Fibroblast of lung (primary cell): ENCODE measurements around the gene CYP3A5. TPM values are rescaled to one million over a fixed set of nuclear protein-coding genes. Genes with fewer than 3 reads are reported as not detected.
"Not testable (repeated sequence)": the region's sequence is repeated elsewhere in the genome, so short reads cannot be mapped to it uniquely, and the experiment has no call there.

Experiments
- DNase-seq, 2 donors: peaks; one replicate each; pipeline versions ENCODE4 v3.0.0 to v3.0.0-alpha.2; 2010; ENCODE audit warnings: low read depth in 2 of 2
- H2AFZ ChIP-seq: 2 replicates; pipeline ENCODE4 v1.5.1; 2012; ENCODE audit warnings: low read length, control low read depth, inconsistent platforms
- H3K27ac ChIP-seq: 2 replicates; pipeline ENCODE4 v1.5.1; 2011; ENCODE audit warnings: low read length, control low read depth; ENCODE audit not compliant: insufficient read depth
- H3K27me3 ChIP-seq: 2 replicates; pipeline ENCODE4 v1.5.1; 2011; ENCODE audit warnings: mild to moderate bottlenecking, low read length; ENCODE audit not compliant: control insufficient read depth, insufficient read depth
- H3K36me3 ChIP-seq: 2 replicates; pipeline ENCODE4 v1.5.1; 2011; ENCODE audit warnings: low read length; ENCODE audit not compliant: control insufficient read depth, insufficient read depth
- H3K4me1 ChIP-seq: 2 replicates; pipeline ENCODE4 v1.5.1; 2011; ENCODE audit warnings: low read length; ENCODE audit not compliant: control insufficient read depth, insufficient read depth; ENCODE audit errors: extremely low read depth
- H3K4me2 ChIP-seq: 2 replicates; pipeline ENCODE4 v1.5.1; 2011; ENCODE audit warnings: low read length, control low read depth; ENCODE audit not compliant: insufficient read depth; ENCODE audit errors: extremely low read depth
- H3K4me3 ChIP-seq, 4 experiments: fragments of 200-600 bp in 1 of 4; sonication (generic) in 1 of 4; replicated peaks in 1 of 4; 2 replicates each; pipeline ENCODE4 v1.5.1; 2011 to 2016; ENCODE audit warnings: low read length in 4 of 4, low read depth in 3 of 4, mild to moderate bottlenecking in 3 of 4, control low read depth in 2 of 4, inconsistent platforms in 1 of 4, mixed read lengths in 1 of 4; ENCODE audit not compliant: insufficient read depth in 1 of 4; ENCODE audit errors: control extremely low read depth in 1 of 4
- H3K79me2 ChIP-seq: 2 replicates; pipeline ENCODE4 v1.5.1; 2012; ENCODE audit warnings: mild to moderate bottlenecking, low read length, inconsistent platforms; ENCODE audit not compliant: control insufficient read depth, insufficient read depth
- H3K9ac ChIP-seq: 2 replicates; pipeline ENCODE4 v1.5.1; 2011; ENCODE audit warnings: mild to moderate bottlenecking, low read length, control low read depth; ENCODE audit not compliant: insufficient read depth
- H3K9me3 ChIP-seq: 2 replicates; pipeline ENCODE4 v1.5.1; 2012; ENCODE audit warnings: low read depth, low read length; ENCODE audit not compliant: control insufficient read depth, insufficient read depth
- H4K20me1 ChIP-seq: 2 replicates; pipeline ENCODE4 v1.5.1; 2011; ENCODE audit warnings: low read length; ENCODE audit not compliant: control insufficient read depth, insufficient read depth; ENCODE audit errors: extremely low read depth
- CTCF ChIP-seq, 2 donors: IDR thresholded peaks in 1 of 2; conservative IDR thresholded peaks in 1 of 2; 1 replicate in 1 of 2; 2 replicates in 1 of 2; pipeline ENCODE4 v1.5.1; 2011 to 2012; ENCODE audit warnings: low read length in 2 of 2, control low read depth in 1 of 2, inconsistent platforms in 1 of 2, low read depth in 1 of 2, mild to moderate bottlenecking in 1 of 2
- EZH2 ChIP-seq: IDR thresholded peaks from 2 replicates; pipeline ENCODE4 v1.5.1; 2012; ENCODE audit warnings: low read length, control low read depth, mild to moderate bottlenecking; ENCODE audit errors: missing control alignments
- polyA plus RNA-seq, 2 donors: library from polyadenylated mRNA; depleted of rRNA in 1 of 2; stranded (reverse) in 1 of 2; unstranded in 1 of 2; fragments of >200 nt; gene quantifications; 2 replicates each; pipeline ENCODE4 v1.2.1, GENCODE V29; 2011 to 2012; ENCODE audit warnings: missing spikeins in 1 of 2
- total RNA-seq: library from RNA; depleted of rRNA; stranded (reverse); fragments of >200 nt; gene quantifications from 2 replicates; pipeline ENCODE4 v1.2.1, GENCODE V29; 2014

CYP3A5 gene
- total and polyA plus RNA-seq, 2 donors (not counting 1 experiment from before 2014, with no cell fraction given) = 1.9 to 12.4 TPM

GRCh38 chr7:99699946-99700345 is 20.1 kb upstream of the CYP3A5 start:
- H3K79me2 ChIP-seq = no peaks in the 10 kb centered on the region
- no peaks in the 10 kb centered on the region for H3K4me1 ChIP-seq
- H3K9me3 ChIP-seq = no peaks in the 10 kb centered on the region
- no peak overlapping the region for H3K27ac ChIP-seq
- H2AFZ ChIP-seq = no peak overlapping the region
- no peak overlapping the region for H3K4me2 ChIP-seq
- H3K4me3 ChIP-seq = no peak overlapping the region
- no peak overlapping the region for H3K9ac ChIP-seq
- TF ChIP-seq CTCF (conservative IDR thresholded peaks at IDR 0.05 in 1 of 2, IDR thresholded peaks at IDR 0.05 in 1 of 2; ENCODE audit: low read depth in 1 of 2, low read length in 2 of 2) = no peak
- TF ChIP-seq EZH2 = no peak
- no peaks in the 10 kb centered on the region for H3K36me3 ChIP-seq
- no peaks in the 10 kb centered on the region for H4K20me1 ChIP-seq
- no peak for DNase-seq
- H3K27me3 ChIP-seq = no peaks in the 10 kb centered on the region

- H4K20me1 ChIP-seq, H2AFZ ChIP-seq, H3K27ac ChIP-seq, DNase-seq, H3K27me3 ChIP-seq, H3K9me3 ChIP-seq, H3K4me2 ChIP-seq, H3K4me1 ChIP-seq, H3K36me3 ChIP-seq, H3K79me2 ChIP-seq, H3K4me3 ChIP-seq, H3K9ac ChIP-seq: not testable (repeated sequence)
Observed at GRCh38 chr7:99698867-99699730, 19.3 kb upstream of the CYP3A5 start.

GRCh38 chr7:99694912-99695304 is 15.1 kb upstream of the CYP3A5 start:
- Histone ChIP-seq H3K9me3 (no peaks in the 10 kb centered on the region), H3K79me2 (no peaks in the 10 kb centered on the region), H3K36me3 (no peaks in the 10 kb centered on the region), H3K4me1 (no peaks in the 10 kb centered on the region), H2AFZ (no peak overlapping the region), H3K9ac (no peak overlapping the region), H3K27me3 (no peaks in the 10 kb centered on the region), H3K4me3 (no peak overlapping the region), H4K20me1 (no peaks in the 10 kb centered on the region), H3K4me2 (no peak overlapping the region), H3K27ac (no peak overlapping the region)
- no peak for DNase-seq
- no peak for TF ChIP-seq CTCF (conservative IDR thresholded peaks at IDR 0.05 in 1 of 2, IDR thresholded peaks at IDR 0.05 in 1 of 2; ENCODE audit: low read depth in 1 of 2, low read length in 2 of 2)
- no peak for TF ChIP-seq EZH2
